BE2C (cell line): ENCODE data around the gene ZBTB7B.

Experiments
- DNase-seq: peaks from one replicate; pipeline ENCODE4 v3.0.0-alpha.2; 2020
- H3K27me3 ChIP-seq: fragments of 250-450 bp; sonication (Bioruptor Pico); 2 replicates; pipeline ENCODE4 v1.5.1; 2020; ENCODE audit warnings: mild to moderate bottlenecking
- H3K36me3 ChIP-seq: fragments of 250-450 bp; sonication (Bioruptor Pico); 2 replicates; pipeline ENCODE4 v1.5.1; 2020; ENCODE audit warnings: mild to moderate bottlenecking
- H3K4me1 ChIP-seq: fragments of 250-450 bp; sonication (Bioruptor Pico); 2 replicates; pipeline ENCODE4 v1.5.1; 2020
- H3K4me3 ChIP-seq: 2 replicates; pipeline ENCODE4 v1.5.1; 2011; ENCODE audit warnings: low read depth, low read length
- H3K9me3 ChIP-seq: fragments of 250-450 bp; sonication (Bioruptor Pico); 2 replicates; pipeline ENCODE4 v1.5.1; 2020
- TF ChIP-seq, protein P1 (sequence below): IDR thresholded peaks from 2 replicates; pipeline ENCODE4 v1.5.1; 2012; ENCODE audit warnings: mild to moderate bottlenecking, low read depth, low read length

The ZBTB7B gene

DNA sequence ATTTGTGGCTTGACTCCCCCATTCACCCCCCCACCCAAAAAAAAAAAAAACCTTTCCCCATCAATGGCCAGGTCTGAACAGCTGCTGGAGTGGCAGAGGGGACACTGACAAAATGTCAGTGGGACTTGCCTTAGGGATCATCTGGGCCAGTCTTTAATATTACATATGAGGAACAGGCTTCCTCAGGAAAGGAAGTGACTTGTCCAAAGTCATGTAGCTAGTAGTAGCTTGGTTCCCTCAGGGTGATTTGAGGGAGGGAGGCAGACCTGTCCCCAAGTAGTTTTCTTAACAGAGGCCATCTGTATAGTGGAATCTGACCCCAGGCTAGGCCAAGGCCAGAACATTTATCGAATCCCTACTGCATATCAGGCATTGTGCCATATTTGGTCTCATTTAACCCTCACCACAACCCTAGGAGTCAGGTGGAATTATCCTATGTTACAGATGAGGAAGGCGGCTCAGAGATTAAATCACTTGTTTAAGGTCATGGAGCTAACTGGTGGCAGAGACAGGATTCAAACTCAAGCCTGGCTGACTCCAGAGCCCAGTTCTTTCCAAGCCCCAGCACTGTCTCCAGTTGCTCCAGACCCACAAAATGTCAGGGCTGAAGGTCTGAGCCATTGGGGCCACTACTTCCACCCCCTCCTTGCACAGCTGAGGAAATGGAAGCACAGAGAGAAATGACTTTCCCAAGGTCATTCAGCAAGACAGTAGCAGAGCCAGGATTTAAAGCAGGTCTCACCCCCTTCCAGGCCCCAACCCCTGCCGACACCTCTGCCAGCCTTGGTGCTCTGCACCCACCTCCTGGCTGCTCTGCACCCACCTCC, 10.4 kb downstream of the ZBTB7B start:
- no peaks in the 10 kb centered on the region for H3K27me3 ChIP-seq
- no peak for DNase-seq
- H3K36me3 ChIP-seq, result peaks cover 17% of the 10 kb centered on the region
- H3K9me3 ChIP-seq, result no peaks in the 10 kb centered on the region
- no peak overlapping the region for H3K4me3 ChIP-seq
- peaks cover 33% of the 10 kb centered on the region for H3K4me1 ChIP-seq
- TF ChIP-seq, protein P1, sequence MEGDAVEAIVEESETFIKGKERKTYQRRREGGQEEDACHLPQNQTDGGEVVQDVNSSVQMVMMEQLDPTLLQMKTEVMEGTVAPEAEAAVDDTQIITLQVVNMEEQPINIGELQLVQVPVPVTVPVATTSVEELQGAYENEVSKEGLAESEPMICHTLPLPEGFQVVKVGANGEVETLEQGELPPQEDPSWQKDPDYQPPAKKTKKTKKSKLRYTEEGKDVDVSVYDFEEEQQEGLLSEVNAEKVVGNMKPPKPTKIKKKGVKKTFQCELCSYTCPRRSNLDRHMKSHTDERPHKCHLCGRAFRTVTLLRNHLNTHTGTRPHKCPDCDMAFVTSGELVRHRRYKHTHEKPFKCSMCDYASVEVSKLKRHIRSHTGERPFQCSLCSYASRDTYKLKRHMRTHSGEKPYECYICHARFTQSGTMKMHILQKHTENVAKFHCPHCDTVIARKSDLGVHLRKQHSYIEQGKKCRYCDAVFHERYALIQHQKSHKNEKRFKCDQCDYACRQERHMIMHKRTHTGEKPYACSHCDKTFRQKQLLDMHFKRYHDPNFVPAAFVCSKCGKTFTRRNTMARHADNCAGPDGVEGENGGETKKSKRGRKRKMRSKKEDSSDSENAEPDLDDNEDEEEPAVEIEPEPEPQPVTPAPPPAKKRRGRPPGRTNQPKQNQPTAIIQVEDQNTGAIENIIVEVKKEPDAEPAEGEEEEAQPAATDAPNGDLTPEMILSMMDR, result no peak

DNA sequence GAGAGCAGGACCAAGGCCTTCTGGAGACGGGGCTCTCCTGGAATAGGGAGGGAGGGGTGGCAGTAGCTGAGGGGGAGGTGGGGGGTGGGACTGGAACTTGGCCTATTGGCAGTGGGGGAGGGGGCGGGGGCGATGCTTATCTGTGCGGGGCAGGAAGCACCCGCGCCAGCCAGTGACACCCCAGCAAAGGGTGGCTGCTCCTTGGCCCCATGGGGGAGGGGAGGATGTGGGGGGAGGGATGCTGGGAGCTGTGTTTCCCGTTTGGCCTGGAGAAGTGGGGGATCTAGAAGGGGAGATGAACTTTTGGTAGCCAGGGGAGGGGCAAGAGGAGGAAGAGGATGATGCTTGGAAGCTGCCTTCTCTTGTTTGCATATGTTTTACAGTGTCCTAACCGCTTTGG, 11.0 kb downstream of the ZBTB7B start:
- H3K4me3 ChIP-seq, result no peak overlapping the region
- no peak for DNase-seq
- peaks cover 17% of the 10 kb centered on the region for H3K36me3 ChIP-seq
- H3K9me3 ChIP-seq, result no peaks in the 10 kb centered on the region
- TF ChIP-seq, protein P1, result no peak
- H3K27me3 ChIP-seq, result no peaks in the 10 kb centered on the region
- H3K4me1 ChIP-seq, result peaks cover 34% of the 10 kb centered on the region

DNA sequence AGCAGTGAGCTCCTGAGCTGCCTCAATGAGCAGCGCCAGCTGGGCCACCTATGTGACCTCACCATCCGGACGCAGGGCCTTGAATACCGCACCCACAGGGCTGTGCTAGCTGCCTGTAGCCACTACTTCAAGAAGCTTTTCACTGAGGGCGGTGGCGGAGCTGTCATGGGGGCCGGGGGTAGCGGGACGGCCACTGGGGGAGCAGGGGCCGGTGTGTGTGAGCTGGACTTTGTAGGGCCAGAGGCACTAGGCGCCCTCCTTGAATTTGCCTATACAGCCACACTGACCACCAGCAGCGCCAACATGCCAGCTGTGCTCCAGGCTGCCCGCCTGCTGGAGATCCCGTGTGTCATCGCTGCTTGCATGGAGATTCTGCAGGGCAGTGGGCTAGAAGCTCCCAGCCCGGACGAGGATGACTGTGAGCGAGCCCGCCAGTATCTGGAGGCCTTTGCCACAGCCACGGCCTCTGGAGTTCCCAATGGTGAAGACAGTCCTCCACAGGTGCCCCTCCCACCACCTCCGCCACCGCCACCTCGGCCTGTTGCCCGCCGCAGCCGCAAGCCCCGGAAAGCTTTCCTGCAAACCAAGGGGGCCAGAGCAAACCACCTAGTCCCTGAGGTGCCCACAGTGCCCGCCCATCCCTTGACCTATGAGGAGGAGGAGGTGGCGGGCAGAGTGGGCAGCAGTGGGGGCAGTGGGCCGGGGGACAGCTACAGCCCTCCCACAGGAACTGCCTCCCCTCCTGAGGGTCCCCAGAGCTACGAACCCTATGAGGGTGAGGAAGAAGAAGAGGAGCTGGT, 12.3 kb downstream of the ZBTB7B start:
- Histone ChIP-seq H3K27me3 (no peaks in the 10 kb centered on the region), H3K4me1 (peaks cover 34% of the 10 kb centered on the region), H3K36me3 (peaks cover 17% of the 10 kb centered on the region), H3K9me3 (no peaks in the 10 kb centered on the region), H3K4me3 (no peak overlapping the region)
- DNase-seq, result no peak
- TF ChIP-seq, protein P1, result no peak

DNA sequence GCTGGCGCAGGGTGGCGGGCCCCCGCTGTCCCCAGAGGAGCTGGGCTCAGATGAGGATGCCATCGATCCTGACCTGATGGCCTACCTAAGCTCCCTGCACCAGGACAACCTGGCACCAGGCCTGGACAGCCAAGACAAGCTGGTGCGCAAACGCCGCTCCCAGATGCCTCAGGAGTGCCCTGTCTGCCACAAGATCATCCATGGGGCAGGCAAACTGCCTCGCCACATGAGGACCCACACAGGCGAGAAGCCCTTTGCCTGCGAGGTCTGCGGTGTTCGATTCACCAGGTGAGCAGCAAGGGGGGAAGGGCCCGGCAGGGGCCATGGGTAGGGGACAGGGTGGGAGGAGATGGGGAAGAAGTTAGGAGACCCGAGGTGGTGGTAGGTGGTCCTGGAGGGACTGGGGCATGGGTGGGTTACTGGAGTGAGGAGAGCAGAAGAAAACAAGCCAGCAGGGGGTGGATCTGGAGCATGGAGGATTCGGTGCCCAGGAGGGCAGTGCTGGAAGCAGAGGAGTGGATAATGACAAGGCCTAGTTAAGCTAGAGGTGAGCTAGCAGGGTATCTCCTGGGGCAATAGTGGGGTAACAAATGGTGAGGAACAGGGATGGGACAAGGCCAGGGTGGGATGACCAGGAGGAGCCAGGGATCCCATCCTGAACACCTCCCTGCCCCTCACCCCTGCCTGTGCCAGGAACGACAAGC, 13.1 kb downstream of the ZBTB7B start:
- peaks cover 17% of the 10 kb centered on the region for H3K36me3 ChIP-seq
- H3K4me1 ChIP-seq, result peaks cover 34% of the 10 kb centered on the region
- H3K4me3 ChIP-seq, result no peak overlapping the region
- H3K27me3 ChIP-seq, result no peaks in the 10 kb centered on the region
- H3K9me3 ChIP-seq, result no peaks in the 10 kb centered on the region
- TF ChIP-seq, protein P1, result no peak
- DNase-seq, result no peak

DNA sequence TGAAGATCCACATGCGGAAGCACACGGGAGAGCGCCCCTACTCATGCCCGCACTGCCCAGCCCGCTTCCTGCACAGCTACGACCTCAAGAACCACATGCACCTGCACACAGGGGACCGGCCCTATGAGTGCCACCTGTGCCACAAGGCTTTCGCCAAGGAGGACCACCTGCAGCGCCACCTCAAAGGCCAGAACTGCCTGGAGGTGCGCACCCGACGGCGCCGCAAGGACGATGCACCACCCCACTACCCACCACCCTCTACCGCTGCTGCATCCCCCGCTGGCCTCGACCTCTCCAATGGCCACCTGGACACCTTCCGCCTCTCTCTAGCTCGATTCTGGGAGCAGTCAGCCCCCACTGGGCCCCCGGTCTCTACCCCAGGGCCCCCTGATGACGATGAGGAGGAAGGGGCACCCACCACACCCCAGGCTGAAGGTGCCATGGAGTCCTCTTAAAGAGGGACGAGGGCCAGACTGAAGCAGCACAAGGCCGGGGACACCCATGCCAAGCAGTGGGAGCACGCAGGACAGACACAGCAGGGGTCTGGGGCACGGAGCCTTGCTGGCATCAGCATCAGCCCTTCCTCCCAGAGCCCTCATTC, 13.7 kb downstream of the ZBTB7B start:
- Histone ChIP-seq H3K4me3 (no peak overlapping the region), H3K36me3 (peaks cover 17% of the 10 kb centered on the region), H3K4me1 (peaks cover 29% of the 10 kb centered on the region), H3K9me3 (no peaks in the 10 kb centered on the region), H3K27me3 (no peaks in the 10 kb centered on the region)
- TF ChIP-seq, protein P1, result no peak
- DNase-seq, result no peak
